Spinal cord (tissue), 10 donors: ENCODE measurements around the gene CD93. TPM values are rescaled to one million over a fixed set of nuclear protein-coding genes. Genes with fewer than 3 reads are reported as not detected.

Experiments used
- DNase-seq, 6 donors: peaks; one replicate each; pipeline versions ENCODE4 v3.0.0 to v3.0.0-alpha.2; 2013 to 2015; ENCODE audit warnings: low spot score in 6 of 6, low read depth in 4 of 6
- H3K27ac ChIP-seq: one replicate; pipeline ENCODE4 v1.5.1; 2013; ENCODE audit warnings: low read depth, low read length, control low read depth
- H3K27me3 ChIP-seq: one replicate; pipeline ENCODE4 v1.6.1; 2013; ENCODE audit warnings: low read length; ENCODE audit not compliant: control insufficient read depth, insufficient read depth
- H3K36me3 ChIP-seq: one replicate; pipeline ENCODE4 v1.6.1; 2013; ENCODE audit warnings: low read length; ENCODE audit not compliant: control insufficient read depth, insufficient read depth
- H3K4me1 ChIP-seq: one replicate; pipeline ENCODE4 v1.6.1; 2013; ENCODE audit warnings: low read length; ENCODE audit not compliant: control insufficient read depth, insufficient read depth
- H3K4me3 ChIP-seq: one replicate; pipeline ENCODE4 v1.5.1; 2013; ENCODE audit warnings: low read depth, low read length, control low read depth
- H3K9me3 ChIP-seq: one replicate; pipeline ENCODE4 v1.6.1; 2013; ENCODE audit warnings: low read length; ENCODE audit not compliant: control insufficient read depth, insufficient read depth
- WGBS: methylation state at CpG from one replicate; pipeline ENCODE4 v1.1.5; 2013; ENCODE audit warnings: missing lambda C conversion rate; ENCODE audit not compliant: insufficient coverage; 5-methylcytosine and 5-hydroxymethylcytosine counted together
- polyA plus RNA-seq, 2 donors: library from polyadenylated mRNA; unstranded; fragments of 120-200 nt; gene quantifications; one replicate each; pipeline ENCODE4 v1.2.1, GENCODE V29; 2013; ENCODE audit not compliant: insufficient read length in 2 of 2
- total RNA-seq, 2 donors: library from RNA; depleted of rRNA in 1 of 2; stranded (reverse); fragments of 120-200 nt in 1 of 2; fragments of >200 nt in 1 of 2; gene quantifications; one replicate each; pipeline versions ENCODE4 v1.2.3 to v1.2.4, GENCODE V29; 2013 to 2014
- donor health status: healthy.

CD93 gene
- total and polyA plus RNA-seq, 4 donors = 19.6 to 54.5 (median 26.6) TPM

DNA sequence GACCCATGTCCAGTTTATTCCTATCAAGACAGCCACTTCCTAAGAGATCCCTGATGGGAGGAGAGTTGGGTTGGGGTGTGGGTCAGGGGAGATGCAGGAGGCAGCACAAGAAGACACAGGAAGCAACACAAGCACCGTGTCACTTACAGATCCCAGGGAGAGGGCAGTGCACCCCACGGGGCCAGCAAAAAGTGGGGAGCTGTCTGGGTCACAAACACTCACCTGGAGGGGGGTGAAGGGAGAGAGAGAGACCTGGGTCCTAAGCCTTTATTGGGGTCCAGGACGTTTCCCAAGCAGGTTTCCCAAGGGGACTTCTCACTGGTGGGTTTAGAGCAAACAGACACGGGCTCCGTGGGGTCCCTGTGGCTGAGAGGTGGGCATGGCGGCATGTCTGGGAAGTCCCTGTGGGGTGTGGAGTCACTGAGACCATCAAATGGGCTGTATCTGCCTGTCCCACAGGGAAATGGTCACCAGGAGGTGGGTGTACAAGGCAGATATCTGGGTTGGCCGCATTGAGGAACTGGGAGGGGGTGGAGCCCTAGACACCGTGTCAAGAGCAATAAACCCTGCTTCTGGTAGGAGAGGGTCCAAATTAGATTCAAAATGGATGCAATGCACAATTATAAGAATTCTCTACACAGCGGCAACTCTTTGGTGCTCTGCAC lies 1.6 kb upstream of the CD93 start:
- H3K4me1 ChIP-seq = peaks cover 25% of the 10 kb centered on the region
- H3K36me3 ChIP-seq = no peaks in the 10 kb centered on the region
- no peaks in the 10 kb centered on the region for H3K27me3 ChIP-seq
- H3K9me3 ChIP-seq = no peaks in the 10 kb centered on the region
- no peak overlapping the region for H3K4me3 ChIP-seq
- H3K27ac ChIP-seq = peak overlapping the region; percentile 63
- no peak for DNase-seq
- 87% methylated on average over 7 of the region's 9 CpGs for WGBS

DNA sequence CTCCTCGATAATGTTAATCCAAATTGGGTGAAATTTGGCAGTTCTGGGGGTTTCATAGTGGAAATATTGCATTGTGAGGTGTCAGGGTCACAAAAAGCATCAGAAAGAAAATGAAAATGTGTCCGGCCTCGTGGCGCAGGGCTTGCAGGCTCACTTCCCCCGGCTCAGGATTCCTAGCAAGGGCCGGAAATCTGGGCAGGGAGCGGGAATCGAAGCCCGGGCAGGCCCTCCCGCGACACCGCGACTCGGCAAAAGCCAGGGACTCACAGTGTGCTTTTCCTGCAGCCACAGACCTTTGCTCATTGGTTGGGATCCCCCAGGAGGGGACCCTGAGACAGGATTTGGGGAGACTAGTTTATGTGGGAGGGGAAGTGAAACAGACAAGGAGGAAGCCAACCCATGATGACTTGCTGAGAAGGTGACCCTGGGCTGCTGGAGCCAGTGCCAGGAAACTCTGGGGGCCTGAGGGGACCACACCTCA lies 847 bp upstream of the CD93 start:
- Histone ChIP-seq H3K36me3 (no peaks in the 10 kb centered on the region), H3K27ac (peak overlapping the region; percentile 63), H3K4me3 (no peak overlapping the region), H3K9me3 (no peaks in the 10 kb centered on the region), H3K27me3 (no peaks in the 10 kb centered on the region), H3K4me1 (peaks cover 25% of the 10 kb centered on the region)
- WGBS = 68% methylated on average over 14 of the region's 14 CpGs
- DNase-seq = peak in 1 of 6 donors; percentile 13

DNA sequence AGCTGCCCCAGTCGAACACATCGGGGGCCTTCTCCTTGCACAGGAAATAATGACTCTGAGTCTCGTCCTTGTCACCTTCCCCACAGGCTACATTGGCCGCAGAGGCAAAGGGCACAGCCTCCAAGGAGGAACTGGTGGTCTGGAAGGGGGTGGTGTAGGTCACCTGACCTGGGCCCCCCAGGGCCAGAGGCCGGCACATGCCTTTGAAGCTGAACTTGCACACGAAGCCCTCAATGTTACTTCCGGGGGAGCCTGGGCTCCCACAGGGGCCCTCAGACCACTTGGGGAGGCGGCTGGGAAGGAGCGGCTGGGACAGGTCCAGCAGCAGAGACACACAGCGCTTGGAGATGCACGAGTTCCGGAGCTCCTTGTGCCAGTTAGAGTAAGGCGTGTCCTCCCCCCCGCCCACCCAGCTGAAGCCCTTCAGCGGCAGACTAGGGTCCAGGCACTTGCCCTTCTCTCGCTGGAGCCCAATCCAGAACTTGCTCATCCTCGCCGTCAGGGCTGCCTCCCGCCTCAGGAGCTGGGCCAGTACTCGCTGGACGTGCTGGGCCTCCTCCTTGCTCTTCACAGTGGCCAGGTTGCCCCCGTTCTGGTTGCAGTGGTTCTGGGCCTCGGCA lies 578 bp downstream of the CD93 start:
- H3K4me3 ChIP-seq = peak overlapping the region; percentile 20

DNA sequence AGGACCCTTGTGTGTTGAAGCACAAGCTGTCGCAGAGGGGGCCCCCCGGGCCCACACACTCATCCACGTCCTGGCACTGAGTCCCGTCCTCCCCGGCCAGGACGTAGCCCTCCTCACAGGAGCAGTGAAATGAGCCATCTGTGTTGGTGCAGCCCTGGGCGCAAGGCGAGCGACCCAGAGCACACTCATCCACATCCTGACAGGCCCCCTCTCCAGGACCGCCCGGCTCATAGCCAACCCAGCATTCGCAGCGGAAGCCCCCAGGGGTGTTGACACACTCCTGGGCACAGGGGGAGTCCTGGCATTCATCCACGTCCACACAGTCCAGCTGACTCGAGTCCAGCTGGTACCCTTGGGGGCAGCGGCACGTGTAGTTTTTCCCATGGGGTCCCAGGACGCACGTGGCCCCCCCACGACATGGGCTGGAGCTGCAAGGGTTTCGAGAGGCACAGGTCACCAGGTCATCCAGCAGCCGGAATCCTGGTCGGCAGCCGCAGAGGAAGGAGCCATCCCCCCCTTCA lies 1.2 kb downstream of the CD93 start:
- no peaks in the 10 kb centered on the region for H3K9me3 ChIP-seq
- no peak for DNase-seq
- WGBS = 59% methylated on average over 24 of the region's 24 CpGs
- no peaks in the 10 kb centered on the region for H3K36me3 ChIP-seq
- H3K27ac ChIP-seq = no peak overlapping the region
- H3K27me3 ChIP-seq = no peaks in the 10 kb centered on the region
- H3K4me3 ChIP-seq = peak overlapping the region; percentile 9
- peaks cover 25% of the 10 kb centered on the region for H3K4me1 ChIP-seq

More for the DNA sequence above, 578 bp downstream of the CD93 start:
- Histone ChIP-seq H3K4me1 (peaks cover 25% of the 10 kb centered on the region), H3K9me3 (no peaks in the 10 kb centered on the region), H3K27ac (peak overlapping the region; percentile 63), H3K36me3 (no peaks in the 10 kb centered on the region), H3K27me3 (no peaks in the 10 kb centered on the region)
- DNase-seq = no peak
- 84% methylated on average over 19 of the region's 23 CpGs for WGBS

DNA sequence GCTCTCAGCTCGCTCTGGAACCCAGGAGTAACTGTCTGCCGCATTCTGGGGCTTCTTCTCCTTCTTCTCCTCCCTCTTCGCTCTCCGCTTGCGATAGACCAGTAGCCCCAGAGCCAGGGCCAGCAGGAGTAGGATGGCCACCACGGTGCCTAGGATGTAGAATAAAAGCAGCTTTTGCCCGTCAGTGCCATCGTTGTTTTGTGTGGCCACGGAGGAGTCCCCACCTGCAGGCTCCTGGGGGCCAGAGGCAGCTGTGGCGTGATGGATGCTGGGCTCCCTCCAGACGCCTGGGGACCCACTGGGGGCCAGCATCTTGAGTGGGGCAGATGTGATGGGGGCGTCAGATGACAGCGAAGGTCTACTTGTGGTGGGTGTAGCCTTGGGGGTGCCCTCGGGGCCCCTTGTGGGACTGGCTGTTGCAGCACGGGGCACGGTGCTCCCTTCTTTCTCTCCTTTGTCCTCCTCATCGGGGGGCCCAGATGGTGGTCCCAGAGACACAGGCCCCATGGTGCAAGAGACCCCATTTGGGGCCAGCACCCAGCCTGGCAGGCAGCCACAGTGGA lies 1.8 kb downstream of the CD93 start:
- no peaks in the 10 kb centered on the region for H3K36me3 ChIP-seq
- DNase-seq = no peak

DNA sequence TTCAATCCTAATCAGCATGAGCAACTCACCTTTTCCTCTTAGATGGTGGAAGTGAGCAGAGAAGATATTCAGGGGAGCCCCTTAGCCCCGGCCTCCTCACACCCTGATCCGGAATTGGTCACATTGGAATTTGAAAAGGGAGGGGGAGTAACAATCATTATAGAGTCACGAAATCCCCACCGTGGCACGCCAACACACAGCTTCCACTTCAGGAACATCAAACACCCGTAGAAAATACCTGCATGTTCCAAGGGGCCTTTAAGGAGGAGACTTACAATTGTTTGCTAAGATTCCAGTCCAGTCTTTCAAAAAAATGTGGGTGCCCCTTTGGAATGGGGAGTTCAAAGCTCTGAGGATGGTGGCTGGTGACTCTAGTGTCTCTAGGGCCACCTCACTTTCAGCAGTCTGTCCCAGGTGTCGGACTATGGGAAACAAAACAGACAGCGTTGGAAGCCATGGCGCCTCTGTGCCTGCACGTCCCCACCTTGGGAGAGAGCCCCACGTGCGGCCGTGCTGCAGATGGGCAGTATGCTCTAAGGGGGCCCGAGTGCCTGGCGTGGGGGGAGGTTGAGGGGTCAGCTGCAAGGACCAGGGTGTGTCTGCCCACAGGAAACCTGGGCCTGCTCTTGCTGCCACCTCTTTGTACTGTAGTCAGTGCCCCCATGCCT lies 2.4 kb downstream of the CD93 start:
- no peaks in the 10 kb centered on the region for H3K27me3 ChIP-seq
- 96% methylated on average over 9 of the region's 15 CpGs for WGBS
- H3K4me1 ChIP-seq = peaks cover 29% of the 10 kb centered on the region
- peak overlapping the region; percentile 17 for H3K4me3 ChIP-seq
- H3K36me3 ChIP-seq = no peaks in the 10 kb centered on the region
- H3K9me3 ChIP-seq = no peaks in the 10 kb centered on the region
- no peak for DNase-seq
- no peak overlapping the region for H3K27ac ChIP-seq

More for the DNA sequence above, 1.8 kb downstream of the CD93 start:
- Histone ChIP-seq H3K27me3 (no peaks in the 10 kb centered on the region), H3K27ac (no peak overlapping the region), H3K4me3 (peak overlapping the region; percentile 17), H3K4me1 (peaks cover 25% of the 10 kb centered on the region), H3K9me3 (no peaks in the 10 kb centered on the region)
- WGBS = 86% methylated on average over 14 of the region's 17 CpGs

DNA sequence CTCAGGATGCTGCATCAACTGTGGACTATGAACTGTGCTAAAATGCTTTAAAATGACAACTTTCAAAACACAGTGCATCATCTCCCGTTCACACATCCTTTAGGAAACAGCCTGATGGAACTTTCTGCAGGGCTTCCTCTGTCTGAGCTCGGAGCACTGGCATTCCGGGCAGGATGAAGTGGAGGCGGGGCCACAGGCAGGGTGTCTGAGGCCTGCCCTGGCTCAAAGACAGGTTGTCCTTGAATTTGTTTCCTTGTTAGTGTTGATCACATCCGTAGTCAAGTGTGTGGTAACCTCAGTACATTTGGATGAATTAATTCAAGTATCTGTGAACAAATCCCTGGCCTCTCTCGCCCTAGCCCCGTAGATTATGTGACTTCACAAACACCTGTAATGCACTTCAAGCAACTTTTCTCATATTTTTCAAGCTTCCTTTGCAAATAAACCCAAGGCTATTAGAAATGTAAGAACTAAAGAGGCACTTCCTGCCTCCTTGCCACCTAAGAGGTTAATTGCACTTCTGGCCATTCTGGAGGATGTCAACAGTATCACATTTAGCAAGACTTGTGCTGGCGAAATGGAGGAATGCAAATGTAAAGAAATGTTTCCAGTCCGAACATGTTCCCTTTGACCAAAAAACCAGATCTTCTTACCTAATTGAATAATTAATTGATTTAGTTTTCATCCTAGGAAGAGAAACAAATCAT lies 3.1 kb downstream of the CD93 start:
- no peak for DNase-seq
- 71% methylated on average over 5 of the region's 9 CpGs for WGBS
- no peak overlapping the region for H3K27ac ChIP-seq

DNA sequence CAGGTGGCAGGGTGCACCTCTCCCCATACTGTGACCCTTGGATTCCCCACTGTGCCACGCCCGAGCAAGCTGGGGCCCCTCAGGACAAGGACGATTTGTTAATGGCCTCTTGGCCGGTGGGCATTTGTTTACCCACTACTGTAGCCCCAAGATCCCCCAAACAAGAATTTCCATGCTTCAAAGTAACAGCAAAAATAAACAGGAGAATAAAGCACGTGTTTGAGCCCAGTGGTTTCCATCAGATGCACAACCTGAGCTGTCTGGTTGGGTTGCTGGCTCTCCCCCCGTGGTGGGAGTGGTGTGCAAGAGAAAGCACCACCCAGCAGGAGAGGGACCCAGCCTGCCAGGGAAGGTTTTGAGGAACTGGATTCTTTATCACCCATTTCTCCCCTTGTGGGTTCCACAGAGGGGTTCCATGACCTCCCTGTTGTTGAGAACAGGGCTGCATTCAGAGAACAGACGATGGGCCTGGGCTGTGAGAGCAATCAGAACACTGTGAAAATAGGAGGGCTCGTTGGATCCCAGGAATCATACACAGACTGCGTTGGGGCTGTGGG lies 4.8 kb downstream of the CD93 start:
- Histone ChIP-seq H3K27ac (no peak overlapping the region), H3K36me3 (no peaks in the 10 kb centered on the region), H3K4me1 (peaks cover 22% of the 10 kb centered on the region), H3K4me3 (no peak overlapping the region), H3K27me3 (no peaks in the 10 kb centered on the region), H3K9me3 (no peaks in the 10 kb centered on the region)
- no peak for DNase-seq
- 85% methylated on average over 7 of the region's 9 CpGs for WGBS

More for the DNA sequence above, 3.1 kb downstream of the CD93 start:
- no peaks in the 10 kb centered on the region for H3K9me3 ChIP-seq
- H3K4me1 ChIP-seq = peaks cover 29% of the 10 kb centered on the region
- no peak overlapping the region for H3K4me3 ChIP-seq
- H3K27me3 ChIP-seq = no peaks in the 10 kb centered on the region
- no peaks in the 10 kb centered on the region for H3K36me3 ChIP-seq

DNA sequence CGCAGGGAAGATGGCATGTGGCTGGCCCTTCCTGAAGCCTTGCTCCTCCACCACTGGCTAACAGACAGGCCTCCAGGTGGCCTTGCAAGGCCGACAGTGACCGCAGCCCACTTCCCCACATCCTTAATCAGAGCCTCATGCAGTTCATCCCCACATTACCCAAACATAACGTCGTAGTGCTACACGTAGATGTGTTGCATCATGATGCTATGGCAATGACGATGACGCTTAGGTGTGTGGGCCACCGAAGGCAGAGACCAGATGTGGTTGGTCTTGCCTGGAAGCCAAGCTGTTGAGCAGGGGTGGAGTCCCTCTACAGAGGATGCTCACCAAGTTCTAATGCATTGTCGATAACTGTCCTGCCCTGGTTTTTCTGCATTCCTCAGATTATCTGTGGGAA lies 5.6 kb downstream of the CD93 start:
- no peak overlapping the region for H3K27ac ChIP-seq
- H3K4me1 ChIP-seq = peaks cover 15% of the 10 kb centered on the region
- H3K36me3 ChIP-seq = no peaks in the 10 kb centered on the region
- H3K27me3 ChIP-seq = no peaks in the 10 kb centered on the region
- 94% methylated on average over 8 of the region's 10 CpGs for WGBS
- H3K9me3 ChIP-seq = no peaks in the 10 kb centered on the region
- H3K4me3 ChIP-seq = no peak overlapping the region
- DNase-seq = no peak
